H1 (cell line): ENCODE data around the gene STARD13. TPM values are rescaled to one million over a fixed set of nuclear protein-coding genes. Genes with fewer than 3 reads are reported as not detected.

ENCODE experiments used
- CTCF ChIA-PET: fragments of 300-600 bp; sonication (Branson Sonifier 250); formaldehyde crosslinking; loops from one replicate; lab custom pipeline; 2021; ENCODE audit not compliant: partially characterized antibody; lab: Charles Lee
- POLR2A ChIA-PET: fragments of 300-600 bp; sonication (Branson Sonifier 250); formaldehyde crosslinking; loops from one replicate; lab custom pipeline; 2021; ENCODE audit warnings: inconsistent platforms; ENCODE audit not compliant: partially characterized antibody; lab: Charles Lee
- DNase-seq, 2 experiments: peaks; one replicate each; pipeline versions ENCODE4 v3.0.0 to v3.0.0-alpha.2; 2010 to 2022; ENCODE audit warnings: low spot score in 2 of 2, low read depth in 1 of 2, mixed read lengths in 1 of 2
- FAIRE-seq: peaks from 2 replicates; lab custom pipeline; 2011; peaks lifted over from hg19 to GRCh38; lab: Jason Lieb, UNC
- H2AFZ ChIP-seq: 2 replicates; pipeline ENCODE4 v1.8.1; 2012; ENCODE audit warnings: low read length, inconsistent platforms
- H2AK5ac ChIP-seq: 2 replicates; pipeline ENCODE4 v1.6.1; 2013; ENCODE audit warnings: low read depth, low read length
- H2BK120ac ChIP-seq: replicated peaks from 2 replicates; pipeline ENCODE3; 2013; ENCODE audit warnings: low read depth, low read length, inconsistent platforms
- H2BK12ac ChIP-seq: 2 replicates; pipeline ENCODE4 v1.6.1; 2013; ENCODE audit warnings: low read depth, low read length
- H2BK15ac ChIP-seq: 2 replicates; pipeline ENCODE4 v1.6.1; 2013; ENCODE audit warnings: low read length
- H2BK20ac ChIP-seq: 2 replicates; pipeline ENCODE4 v1.6.1; 2013; ENCODE audit warnings: low read length
- H2BK5ac ChIP-seq: 2 replicates; pipeline ENCODE4 v1.6.1; 2013; ENCODE audit warnings: low read depth, low read length
- H3K14ac ChIP-seq: 2 replicates; pipeline ENCODE4 v1.6.1; 2013; ENCODE audit warnings: inconsistent platforms; ENCODE audit not compliant: insufficient read length
- H3K18ac ChIP-seq: 2 replicates; pipeline ENCODE4 v1.6.1; 2013; ENCODE audit warnings: low read length; ENCODE audit errors: extremely low read depth
- H3K23ac ChIP-seq: 2 replicates; pipeline ENCODE4 v1.6.1; 2013; ENCODE audit warnings: inconsistent platforms; ENCODE audit not compliant: insufficient read length
- H3K23me2 ChIP-seq: 2 replicates; pipeline ENCODE4 v1.6.1; 2013; ENCODE audit warnings: low read depth, low read length
- H3K27ac ChIP-seq: 2 replicates; pipeline ENCODE4 v1.6.1; 2011; ENCODE audit warnings: low read depth, low read length, inconsistent platforms
- H3K27me3 ChIP-seq, 4 experiments: replicated peaks in 1 of 4; 1 replicate in 1 of 4; 2 replicates in 3 of 4; pipeline versions ENCODE4 v1.6.1 to v1.8.1; 2011 to 2013; ENCODE audit warnings: low read length in 3 of 4, mild to moderate bottlenecking in 3 of 4, inconsistent platforms in 2 of 4, mixed read lengths in 2 of 4, moderate library complexity in 1 of 4; ENCODE audit not compliant: control insufficient read depth in 3 of 4, insufficient read depth in 3 of 4; ENCODE audit errors: extremely low read depth in 1 of 4
- H3K36me3 ChIP-seq, 4 experiments: 2 replicates each; pipeline versions ENCODE4 v1.6.1 to v1.8.1; 2011 to 2013; ENCODE audit warnings: mild to moderate bottlenecking in 4 of 4, low read length in 3 of 4, moderate library complexity in 2 of 4, control low read depth in 1 of 4, inconsistent platforms in 1 of 4; ENCODE audit not compliant: insufficient read depth in 4 of 4, control insufficient read depth in 2 of 4
- H3K4ac ChIP-seq: replicated peaks from 2 replicates; pipeline ENCODE3; 2013; ENCODE audit warnings: low read length, low read depth, mixed read lengths, inconsistent platforms; ENCODE audit not compliant: insufficient read length
- H3K4me1 ChIP-seq, 4 experiments: replicated peaks in 1 of 4; 1 replicate in 1 of 4; 2 replicates in 3 of 4; pipeline versions ENCODE4 v1.6.1 to v1.8.1; 2011 to 2013; ENCODE audit warnings: low read length in 3 of 4, inconsistent platforms in 2 of 4, mixed read lengths in 1 of 4; ENCODE audit not compliant: insufficient read depth in 4 of 4, control insufficient read depth in 3 of 4
- H3K4me2 ChIP-seq, 2 experiments: 2 replicates each; pipeline versions ENCODE4 v1.6.1 to v1.8.1; 2011 to 2013; ENCODE audit warnings: low read depth in 2 of 2, low read length in 2 of 2, control low read depth in 1 of 2, inconsistent platforms in 1 of 2, mild to moderate bottlenecking in 1 of 2; ENCODE audit not compliant: insufficient read depth in 1 of 2
- H3K4me3 ChIP-seq, 4 experiments: fragments of 200-600, 300-600 bp in 1 of 4; sonication (generic), shearing (Covaris generic), sonication (Bioruptor Twin) in 1 of 4; 2 replicates each; pipeline versions ENCODE4 v1.5.1 to v1.8.1; 2011 to 2016; ENCODE audit warnings: low read length in 4 of 4, low read depth in 3 of 4, control low read depth in 2 of 4, inconsistent platforms in 2 of 4, mild to moderate bottlenecking in 2 of 4, mixed read lengths in 1 of 4, moderate library complexity in 1 of 4; ENCODE audit not compliant: insufficient read depth in 2 of 4; ENCODE audit errors: extremely low read depth in 1 of 4
- H3K56ac ChIP-seq: replicated peaks from 2 replicates; pipeline ENCODE3; 2013; ENCODE audit warnings: low read depth, mild to moderate bottlenecking, mixed read lengths, low read length, inconsistent platforms; ENCODE audit not compliant: insufficient read length
- H3K79me1 ChIP-seq: 2 replicates; pipeline ENCODE4 v1.6.1; 2013; ENCODE audit warnings: low read depth, low read length, control low read depth
- H3K79me2 ChIP-seq, 2 experiments: 2 replicates each; pipeline versions ENCODE4 v1.6.1 to v1.8.1; 2012 to 2013; ENCODE audit warnings: low read length in 2 of 2, mild to moderate bottlenecking in 2 of 2, inconsistent platforms in 1 of 2; ENCODE audit not compliant: insufficient read depth in 2 of 2, control insufficient read depth in 1 of 2
- H3K9ac ChIP-seq, 4 experiments: replicated peaks in 1 of 4; 1 replicate in 1 of 4; 2 replicates in 3 of 4; pipeline versions ENCODE4 v1.6.1 to v1.8.1; 2011 to 2013; ENCODE audit warnings: low read depth in 3 of 4, low read length in 3 of 4, control low read depth in 2 of 4, mild to moderate bottlenecking in 2 of 4, moderate library complexity in 2 of 4, inconsistent platforms in 1 of 4; ENCODE audit errors: extremely low read depth in 1 of 4
- H3K9me3 ChIP-seq, 2 experiments: 2 replicates each; pipeline versions ENCODE4 v1.6.1 to v1.8.1; 2012 to 2013; ENCODE audit warnings: mild to moderate bottlenecking in 2 of 2, moderate library complexity in 2 of 2, control low read depth in 1 of 2, inconsistent platforms in 1 of 2, low read depth in 1 of 2, low read length in 1 of 2, mixed read lengths in 1 of 2; ENCODE audit not compliant: insufficient read depth in 2 of 2
- H4K20me1 ChIP-seq, 2 experiments: replicated peaks in 1 of 2; 2 replicates each; pipeline versions ENCODE3 to v1.8.1; 2011 to 2013; ENCODE audit warnings: inconsistent platforms in 2 of 2, low read length in 2 of 2, mild to moderate bottlenecking in 1 of 2; ENCODE audit not compliant: insufficient read depth in 2 of 2, control insufficient read depth in 1 of 2
- H4K5ac ChIP-seq: 2 replicates; pipeline ENCODE4 v1.6.1; 2013; ENCODE audit warnings: low read length, low read depth, mixed read lengths, inconsistent platforms; ENCODE audit not compliant: insufficient read length
- H4K8ac ChIP-seq: 2 replicates; pipeline ENCODE4 v1.8.0; 2013; ENCODE audit warnings: mild to moderate bottlenecking, moderate library complexity, low read length, inconsistent platforms; ENCODE audit not compliant: insufficient read depth; ENCODE audit errors: extremely low read depth
- H4K91ac ChIP-seq: replicated peaks from 2 replicates; pipeline ENCODE3; 2013; ENCODE audit warnings: low read length, mixed read lengths, inconsistent platforms; ENCODE audit not compliant: insufficient read length
- ATF3 ChIP-seq: IDR thresholded peaks from 2 replicates; pipeline ENCODE4 v1.6.1; 2011; ENCODE audit warnings: low read depth, mild to moderate bottlenecking, low read length; ENCODE audit not compliant: insufficient read depth
- BCL11A ChIP-seq, 2 experiments: IDR thresholded peaks; one replicate each; pipeline ENCODE4 v1.6.1; 2011; ENCODE audit warnings: low read depth in 2 of 2, low read length in 2 of 2, mild to moderate bottlenecking in 2 of 2
- EGR1 ChIP-seq: IDR thresholded peaks from 2 replicates; pipeline ENCODE4 v1.6.1; 2011; ENCODE audit warnings: low read depth, low read length, borderline replicate concordance
- EP300 ChIP-seq, 2 experiments: IDR thresholded peaks; 1 replicate in 1 of 2; 2 replicates in 1 of 2; pipeline ENCODE4 v1.6.1; 2011 to 2012; ENCODE audit warnings: low read depth in 2 of 2, low read length in 2 of 2, mild to moderate bottlenecking in 2 of 2, borderline replicate concordance in 1 of 2, inconsistent platforms in 1 of 2, moderate library complexity in 1 of 2
- EZH2 ChIP-seq: fragments of 200-600 bp; sonication (generic); IDR thresholded peaks from 2 replicates; pipeline ENCODE4 v1.7.1; 2012; ENCODE audit warnings: low read depth, mild to moderate bottlenecking, moderate library complexity, low read length, inconsistent platforms; ENCODE audit not compliant: severe bottlenecking
- SIN3A ChIP-seq, 2 experiments: IDR thresholded peaks in 1 of 2; conservative IDR thresholded peaks in 1 of 2; 2 replicates each; pipeline ENCODE4 v1.6.1; 2011 to 2012; ENCODE audit warnings: low read length in 2 of 2, improper control_type of control experiment in 1 of 2, low read depth in 1 of 2, mild to moderate bottlenecking in 1 of 2
- TCF12 ChIP-seq: IDR thresholded peaks from 2 replicates; pipeline ENCODE4 v1.6.1; 2011; ENCODE audit warnings: low read depth, mild to moderate bottlenecking, low read length
- USF2 ChIP-seq: IDR thresholded peaks from 2 replicates; pipeline ENCODE4 v1.6.1; 2011; ENCODE audit warnings: low read length, improper control_type of control experiment
- WGBS, 2 experiments: shearing (Covaris generic) in 1 of 2; methylation state at CpG; one replicate each; pipeline versions ENCODE4 v1.1.6 to v1.1.7; 2013 to 2015; ENCODE audit warnings: low lambda C conversion rate in 2 of 2, mixed read lengths in 2 of 2, inconsistent platforms in 1 of 2, low coverage in 1 of 2, missing lambda C conversion rate in 1 of 2; ENCODE audit not compliant: insufficient replicate concordance in 2 of 2, insufficient coverage in 1 of 2, insufficient read length in 1 of 2; ENCODE audit errors: extremely low coverage in 1 of 2, missing lambda C conversion rate in 1 of 2; 5-methylcytosine and 5-hydroxymethylcytosine counted together
- polyA plus RNA-seq, 7 experiments: library from polyadenylated mRNA; depleted of rRNA in 3 of 7; stranded (reverse) in 5 of 7; unstranded in 2 of 7; fragments of >200 nt in 5 of 7; fragments of 200-250 nt in 2 of 7; gene quantifications; 1 replicate in 5 of 7; 2 replicates in 1 of 7; 4 replicates in 1 of 7; pipeline versions ENCODE4 v1.2.1 to v1.2.3, GENCODE V29; 2011 to 2013; ENCODE audit warnings: missing spikeins in 2 of 7, mixed read lengths in 2 of 7
- total RNA-seq: library from RNA; stranded (reverse); fragmentation: NEBNext Ultra II Directional; extraction: Animal tissue kit (Norgen Biotek cat#: 25700); gene quantifications from 2 replicates; pipeline ENCODE4 v1.2.1, GENCODE V29; 2021

Gene STARD13
- total and polyA plus RNA-seq, 2 of the 8 experiments (the other 6 are each of a cell fraction or from before 2014, with no cell fraction given), result 0.82 to 2.9 TPM

- no peak overlapping the region for H2BK20ac ChIP-seq
- H3K27ac ChIP-seq, result no peak overlapping the region
- no peaks in the 10 kb centered on the region for H4K20me1 ChIP-seq
- CTCF ChIA-PET, result interaction anchor here (0.6 to 1.3 kb wide), 4 partner anchors 11 to 380 kb away, joined by 3 read pairs; no protein-coding TSS in a partner anchor
- no peak overlapping the region for H3K14ac ChIP-seq
- no peak overlapping the region for H2AFZ ChIP-seq
- DNase-seq (no peak), FAIRE-seq (no peak)
- TF ChIP-seq EGR1 (no peak), TCF12 (no peak), SIN3A (conservative IDR thresholded peaks at IDR 0.05 in 1 of 2, IDR thresholded peaks at IDR 0.05 in 1 of 2; ENCODE audit: low read depth in 1 of 2, low read length in 2 of 2) (no peak), EP300 (IDR thresholded peaks at IDR 0.05; ENCODE audit: borderline replicate concordance in 1 of 2, low read depth in 2 of 2, low read length in 2 of 2) (no peak), BCL11A (IDR thresholded peaks at IDR 0.05; ENCODE audit: low read depth in 2 of 2, low read length in 2 of 2) (no peak), EZH2 (no peak), USF2 (no peak), ATF3 (no peak)
- H2BK5ac ChIP-seq, result no peak overlapping the region
- no peak overlapping the region for H3K23ac ChIP-seq
- no peak overlapping the region for H4K91ac ChIP-seq
- H4K8ac ChIP-seq, result no peak overlapping the region
- POLR2A ChIA-PET, result no interaction called here
- no peak overlapping the region for H2BK120ac ChIP-seq
- peaks cover 7 to 10% of the 10 kb centered on the region in 2 experiments; a peak in 3 of 4 replicates for H3K9me3 ChIP-seq
- H2BK12ac ChIP-seq, result no peak overlapping the region
- no peaks in the 10 kb centered on the region for H3K4me1 ChIP-seq
- H2BK15ac ChIP-seq, result no peak overlapping the region
- no peak overlapping the region for H3K56ac ChIP-seq
- no peak overlapping the region for H3K4me2 ChIP-seq
- H3K36me3 ChIP-seq, result no peaks in the 10 kb centered on the region; a peak in 1 of 8 replicates
- no peak overlapping the region for H3K18ac ChIP-seq
- H4K5ac ChIP-seq, result no peak overlapping the region
- no peaks in the 10 kb centered on the region for H3K23me2 ChIP-seq
- H3K4ac ChIP-seq, result no peak overlapping the region
- no peaks in the 10 kb centered on the region for H3K79me1 ChIP-seq
- H3K27me3 ChIP-seq, result no peaks in the 10 kb centered on the region
- H2AK5ac ChIP-seq, result no peak overlapping the region
- 92% methylated on average over 3 of the region's 3 CpGs; no CpG with 5 or more reads in 1 of the 2 experiments for WGBS, 2 experiments
- no peak overlapping the region for H3K9ac ChIP-seq
- no peaks in the 10 kb centered on the region for H3K79me2 ChIP-seq
- H3K4me3 ChIP-seq, result no peak overlapping the region
Observed at GRCh38 chr13:33158271-33158670, 127.3 kb downstream of the STARD13 start.
